ENCODE data around the gene SSRP1. TPM values are rescaled to one million over a fixed set of nuclear protein-coding genes. Genes with fewer than 3 reads are reported as not detected.

The SSRP1 gene
- total and polyA plus RNA-seq, 4 donors, result 34.6 to 135 (median 110) TPM

- Histone ChIP-seq H3K36me3 (ENCODE audit: control insufficient read depth, insufficient read depth, low read length) (no peaks in the 10 kb centered on the region), H3K27ac (ENCODE audit: low read depth, low read length) (no peak overlapping the region), H3K4me3 (ENCODE audit: low read depth, low read length) (no peak overlapping the region), H3K9me3 (ENCODE audit: control insufficient read depth, insufficient read depth, low read length) (no peaks in the 10 kb centered on the region), H3K4me1 (ENCODE audit: control insufficient read depth, insufficient read depth, low read length) (peaks cover 5% of the 10 kb centered on the region), H3K27me3 (ENCODE audit: control insufficient read depth, insufficient read depth, low read length) (no peaks in the 10 kb centered on the region)
- WGBS (ENCODE audit: insufficient coverage), result 90% methylated on average over 2 of the region's 7 CpGs
- DNase-seq (ENCODE audit: low read depth in 4 of 6, low spot score in 6 of 6), result no peak
Observed at GRCh38 chr11:57278721-57279095, 57.0 kb downstream of the SSRP1 start.

GRCh38 chr11:57277845-57278720 lies 57.6 kb downstream of the SSRP1 start:
- H3K9me3 ChIP-seq (ENCODE audit: control insufficient read depth, insufficient read depth, low read length), result peaks cover 2% of the 10 kb centered on the region
- no peak overlapping the region for H3K27ac ChIP-seq (ENCODE audit: low read depth, low read length)
- peaks cover 5% of the 10 kb centered on the region for H3K4me1 ChIP-seq (ENCODE audit: control insufficient read depth, insufficient read depth, low read length)
- no peak overlapping the region for H3K4me3 ChIP-seq (ENCODE audit: low read depth, low read length)
- H3K27me3 ChIP-seq (ENCODE audit: control insufficient read depth, insufficient read depth, low read length), result no peaks in the 10 kb centered on the region
- WGBS (ENCODE audit: insufficient coverage), result under 1% methylated on average over 8 of the region's 14 CpGs
- no peaks in the 10 kb centered on the region for H3K36me3 ChIP-seq (ENCODE audit: control insufficient read depth, insufficient read depth, low read length)
- DNase-seq (ENCODE audit: low read depth in 4 of 6, low spot score in 6 of 6), result peak; percentile 43 to 94 (median 54)

- Histone ChIP-seq H3K9me3 (ENCODE audit: control insufficient read depth, insufficient read depth, low read length) (peaks cover 2% of the 10 kb centered on the region), H3K4me3 (ENCODE audit: low read depth, low read length) (no peak overlapping the region), H3K27ac (ENCODE audit: low read depth, low read length) (no peak overlapping the region), H3K27me3 (ENCODE audit: control insufficient read depth, insufficient read depth, low read length) (no peaks in the 10 kb centered on the region), H3K4me1 (ENCODE audit: control insufficient read depth, insufficient read depth, low read length) (peaks cover 5% of the 10 kb centered on the region), H3K36me3 (ENCODE audit: control insufficient read depth, insufficient read depth, low read length) (no peaks in the 10 kb centered on the region)
- WGBS (ENCODE audit: insufficient coverage), result 82% methylated on average over 3 of the region's 6 CpGs
- DNase-seq (ENCODE audit: low read depth in 4 of 6, low spot score in 6 of 6), result peak in 1 of 6 donors; percentile 60
Observed at GRCh38 chr11:57276971-57277675, 58.6 kb downstream of the SSRP1 start.

- no peaks in the 10 kb centered on the region for H3K36me3 ChIP-seq (ENCODE audit: control insufficient read depth, insufficient read depth, low read length)
- H3K9me3 ChIP-seq (ENCODE audit: control insufficient read depth, insufficient read depth, low read length), result peaks cover 2% of the 10 kb centered on the region
- H3K4me3 ChIP-seq (ENCODE audit: low read depth, low read length), result no peak overlapping the region
- 92% methylated on average over 1 of the region's 3 CpGs for WGBS (ENCODE audit: insufficient coverage)
- no peak overlapping the region for H3K27ac ChIP-seq (ENCODE audit: low read depth, low read length)
- peaks cover 5% of the 10 kb centered on the region for H3K4me1 ChIP-seq (ENCODE audit: control insufficient read depth, insufficient read depth, low read length)
- DNase-seq (ENCODE audit: low read depth in 4 of 6, low spot score in 6 of 6), result peak in 1 of 6 donors; percentile 7
- no peaks in the 10 kb centered on the region for H3K27me3 ChIP-seq (ENCODE audit: control insufficient read depth, insufficient read depth, low read length)
Observed at GRCh38 chr11:57276169-57276970, 59.3 kb downstream of the SSRP1 start.

Other genes with a start within 250 kb of the SSRP1 start
- gene LRRC55, start 153.9 kb downstream of the SSRP1 start, total RNA-seq, result 10 to 100 TPM in 1 of 2 donors, 1 to 10 TPM in 1; 8.7 to 14.8 TPM
- 10 to 100 TPM; 30.5 to 39.3 TPM for gene LRRC55, start 153.9 kb downstream of the SSRP1 start, polyA plus RNA-seq (ENCODE audit: insufficient read length in 2 of 2)
- 10 to 100 TPM; 47.5 to 48.0 TPM for gene APLNR, start 98.6 kb downstream of the SSRP1 start, total RNA-seq
- gene APLNR, start 98.6 kb downstream of the SSRP1 start, polyA plus RNA-seq (ENCODE audit: insufficient read length in 2 of 2), result 10 to 100 TPM; 51.8 to 71.1 TPM
- 10 to 100 TPM; 17.2 to 42.2 TPM for gene TNKS1BP1, start 10.9 kb downstream of the SSRP1 start, total RNA-seq
- gene TNKS1BP1, start 10.9 kb downstream of the SSRP1 start, polyA plus RNA-seq (ENCODE audit: insufficient read length in 2 of 2), result 10 to 100 TPM; 44.8 to 58.3 TPM
- gene P2RX3, start 2.5 kb upstream of the SSRP1 start, total RNA-seq, result 10 to 100 TPM in 1 of 2 donors, under 1 TPM in 1; 0.50 to 11.4 TPM
- gene P2RX3, start 2.5 kb upstream of the SSRP1 start, polyA plus RNA-seq (ENCODE audit: insufficient read length in 2 of 2), result 1 to 10 TPM; 2.1 to 3.6 TPM
- 1 to 10 TPM in 1 of 2 donors, under 1 TPM in 1; 0.55 to 1.1 TPM for gene PRG3, start 45.3 kb upstream of the SSRP1 start, total RNA-seq
- not detected for gene PRG3, start 45.3 kb upstream of the SSRP1 start, polyA plus RNA-seq (ENCODE audit: insufficient read length in 2 of 2)
- 1 to 10 TPM; 2.4 to 6.4 TPM for gene PRG2, start 54.8 kb upstream of the SSRP1 start, total RNA-seq
- under 1 TPM; 0.22 to 0.33 TPM for gene PRG2, start 54.8 kb upstream of the SSRP1 start, polyA plus RNA-seq (ENCODE audit: insufficient read length in 2 of 2)
- gene SLC43A3, start 91.2 kb upstream of the SSRP1 start, total RNA-seq, result 10 to 100 TPM; 12.2 to 13.3 TPM
- 10 to 100 TPM; 19.6 to 20.3 TPM for gene SLC43A3, start 91.2 kb upstream of the SSRP1 start, polyA plus RNA-seq (ENCODE audit: insufficient read length in 2 of 2)
- gene RTN4RL2, start 124.6 kb upstream of the SSRP1 start, total RNA-seq, result under 1 TPM; 0.59 to 0.72 TPM
- 10 to 100 TPM in 1 of 2 donors, 1 to 10 TPM in 1; 5.0 to 10.9 TPM for gene RTN4RL2, start 124.6 kb upstream of the SSRP1 start, polyA plus RNA-seq (ENCODE audit: insufficient read length in 2 of 2)
- 10 to 100 TPM in 1 of 2 donors, 1 to 10 TPM in 1; 5.3 to 10.4 TPM for gene SLC43A1, start 179.8 kb upstream of the SSRP1 start, total RNA-seq
- 1 to 10 TPM; 4.0 to 6.1 TPM for gene SLC43A1, start 179.8 kb upstream of the SSRP1 start, polyA plus RNA-seq (ENCODE audit: insufficient read length in 2 of 2)
- 10 to 100 TPM; 27.0 to 39.8 TPM for gene TIMM10, start 194.9 kb upstream of the SSRP1 start, total RNA-seq
- 10 to 100 TPM; 47.7 to 52.1 TPM for gene TIMM10, start 194.9 kb upstream of the SSRP1 start, polyA plus RNA-seq (ENCODE audit: insufficient read length in 2 of 2)
- not detected for gene SMTNL1, start 201.7 kb upstream of the SSRP1 start, total RNA-seq
- 1 to 10 TPM in 1 of 2 donors, under 1 TPM in 1; 0.93 to 1.6 TPM for gene SMTNL1, start 201.7 kb upstream of the SSRP1 start, polyA plus RNA-seq (ENCODE audit: insufficient read length in 2 of 2)
- gene UBE2L6, start 231.8 kb upstream of the SSRP1 start, total RNA-seq, result 10 to 100 TPM; 41.5 to 76.7 TPM
- 100 to 1,000 TPM in 1 of 2 donors, 10 to 100 TPM in 1; 99.6 to 114 TPM for gene UBE2L6, start 231.8 kb upstream of the SSRP1 start, polyA plus RNA-seq (ENCODE audit: insufficient read length in 2 of 2)

Data from spinal cord (tissue), 10 donors.